H1 (cell line): ENCODE results near the gene C18orf63. TPM values are rescaled to one million over a fixed set of nuclear protein-coding genes. Genes with fewer than 3 reads are reported as not detected.

Experiments used
- CREB1 ChIP-seq: IDR thresholded peaks from 2 replicates; pipeline ENCODE4 v1.6.1; 2012; ENCODE audit warnings: inconsistent platforms
- CTCF ChIP-seq, 3 experiments: IDR thresholded peaks; 1 replicate in 2 of 3; 2 replicates in 1 of 3; pipeline versions ENCODE4 v1.5.1 to v1.6.1; 2011; ENCODE audit warnings: low read length in 3 of 3, mild to moderate bottlenecking in 3 of 3, inconsistent platforms in 2 of 3, low read depth in 1 of 3, moderate library complexity in 1 of 3; ENCODE audit not compliant: insufficient read depth in 1 of 3; ENCODE audit errors: control extremely low read depth in 1 of 3
- POLR2AphosphoS5 ChIP-seq: IDR thresholded peaks from 2 replicates; pipeline ENCODE4 v1.6.1; 2011; ENCODE audit warnings: low read depth, low read length
- RAD21 ChIP-seq, 2 experiments: IDR thresholded peaks in 1 of 2; conservative IDR thresholded peaks in 1 of 2; 2 replicates each; pipeline ENCODE4 v1.6.1; 2011; ENCODE audit warnings: low read depth in 2 of 2, low read length in 2 of 2, improper control_type of control experiment in 1 of 2, inconsistent platforms in 1 of 2, mild to moderate bottlenecking in 1 of 2, moderate library complexity in 1 of 2
- SIRT6 ChIP-seq: IDR thresholded peaks from one replicate; pipeline ENCODE4 v1.7.1; 2012; ENCODE audit warnings: low read length, inconsistent platforms
- polyA plus RNA-seq, 7 experiments: library from polyadenylated mRNA; depleted of rRNA in 3 of 7; stranded (reverse) in 5 of 7; unstranded in 2 of 7; fragments of >200 nt in 5 of 7; fragments of 200-250 nt in 2 of 7; gene quantifications; 1 replicate in 5 of 7; 2 replicates in 1 of 7; 4 replicates in 1 of 7; pipeline versions ENCODE4 v1.2.1 to v1.2.3, GENCODE V29; 2011 to 2013; ENCODE audit warnings: missing spikeins in 2 of 7, mixed read lengths in 2 of 7
- total RNA-seq: library from RNA; stranded (reverse); fragmentation: NEBNext Ultra II Directional; extraction: Animal tissue kit (Norgen Biotek cat#: 25700); gene quantifications from 2 replicates; pipeline ENCODE4 v1.2.1, GENCODE V29; 2021
- TF ChIP-seq, protein P1 (sequence below): IDR thresholded peaks from 2 replicates; pipeline ENCODE4 v1.6.1; 2012; ENCODE audit warnings: inconsistent platforms

Gene C18orf63
- total and polyA plus RNA-seq, 2 of the 8 experiments (the other 6 are each of a cell fraction or from before 2014, with no cell fraction given): not detected

GRCh38 chr18:74303936-74304335 lies 11.7 kb upstream of the C18orf63 start (continued):
- TF ChIP-seq, protein P1, sequence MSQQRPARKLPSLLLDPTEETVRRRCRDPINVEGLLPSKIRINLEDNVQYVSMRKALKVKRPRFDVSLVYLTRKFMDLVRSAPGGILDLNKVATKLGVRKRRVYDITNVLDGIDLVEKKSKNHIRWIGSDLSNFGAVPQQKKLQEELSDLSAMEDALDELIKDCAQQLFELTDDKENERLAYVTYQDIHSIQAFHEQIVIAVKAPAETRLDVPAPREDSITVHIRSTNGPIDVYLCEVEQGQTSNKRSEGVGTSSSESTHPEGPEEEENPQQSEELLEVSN: no peak
- no peak for TF ChIP-seq SIRT6
- TF ChIP-seq CREB1: no peak
- no peak for TF ChIP-seq RAD21 (IDR thresholded peaks at IDR 0.05 in 1 of 2, conservative IDR thresholded peaks at IDR 0.05 in 1 of 2; ENCODE audit: low read depth in 2 of 2, low read length in 2 of 2)
- no peak for TF ChIP-seq POLR2AphosphoS5
- no peak for TF ChIP-seq CTCF (IDR thresholded peaks at IDR 0.05; ENCODE audit: control extremely low read depth in 1 of 3, insufficient read depth in 1 of 3, low read depth in 1 of 3, low read length in 3 of 3)
